HG03196 (cell line): ENCODE measurements around the gene LMAN1.

Source experiments
- ATAC-seq: cut with Tn5 transposase; IDR thresholded peaks from one replicate; pipeline ENCODE4 v1.9.1; 2021; ENCODE audit not compliant: unreplicated experiment

The LMAN1 gene

GRCh38 chr18:59305295-59305694 lies 53.8 kb downstream of the LMAN1 start:
- no peak for ATAC-seq

DNA sequence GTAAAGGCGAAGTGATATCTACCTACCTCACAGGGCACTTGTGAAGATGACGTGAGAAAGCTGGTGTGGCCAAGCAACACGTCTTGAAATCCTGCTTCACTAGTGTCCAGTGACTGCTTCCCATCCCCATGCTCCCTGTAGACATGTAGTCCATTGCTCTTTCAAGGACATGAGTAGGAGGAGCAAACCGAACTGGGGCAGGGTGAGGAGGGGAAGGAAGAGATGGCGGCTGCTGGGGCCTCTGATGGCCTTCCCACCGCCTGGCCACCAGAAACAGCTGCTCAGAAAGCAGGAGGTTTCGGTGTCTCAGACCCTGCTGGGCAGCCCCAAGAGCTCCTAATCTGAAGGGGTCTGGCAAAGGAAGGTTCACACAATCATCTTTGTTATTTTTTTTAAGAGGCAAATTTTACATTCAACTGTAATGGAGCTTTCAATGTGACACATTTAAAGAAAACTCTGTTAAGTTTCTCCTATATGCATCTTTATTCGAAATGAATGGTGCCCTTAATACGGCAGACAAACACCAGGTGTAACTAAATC lies 55.3 kb downstream of the LMAN1 start:
- ATAC-seq, result no peak

DNA sequence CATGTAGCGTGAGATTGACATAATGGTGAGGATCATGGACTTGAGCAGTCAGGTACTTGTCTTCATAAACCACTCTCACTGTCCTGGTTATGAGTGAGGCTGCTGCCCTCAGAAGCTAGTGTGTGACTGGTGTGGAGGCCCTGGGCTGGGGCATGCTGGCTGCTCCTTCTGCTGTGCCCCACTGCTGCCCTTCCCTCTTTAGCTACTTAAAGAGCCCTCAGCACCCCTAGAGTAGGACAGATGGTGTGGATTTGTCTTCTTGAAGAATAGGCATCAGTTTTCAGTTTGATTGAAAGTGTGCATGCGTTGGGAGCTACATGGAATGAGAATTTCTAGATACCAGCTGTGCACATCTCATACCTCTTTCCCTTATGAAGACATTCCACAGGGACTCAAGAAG lies 56.1 kb downstream of the LMAN1 start:
- no peak for ATAC-seq

- no peak for ATAC-seq
Measured at GRCh38 chr18:59301929-59302328, 57.1 kb downstream of the LMAN1 start.

DNA sequence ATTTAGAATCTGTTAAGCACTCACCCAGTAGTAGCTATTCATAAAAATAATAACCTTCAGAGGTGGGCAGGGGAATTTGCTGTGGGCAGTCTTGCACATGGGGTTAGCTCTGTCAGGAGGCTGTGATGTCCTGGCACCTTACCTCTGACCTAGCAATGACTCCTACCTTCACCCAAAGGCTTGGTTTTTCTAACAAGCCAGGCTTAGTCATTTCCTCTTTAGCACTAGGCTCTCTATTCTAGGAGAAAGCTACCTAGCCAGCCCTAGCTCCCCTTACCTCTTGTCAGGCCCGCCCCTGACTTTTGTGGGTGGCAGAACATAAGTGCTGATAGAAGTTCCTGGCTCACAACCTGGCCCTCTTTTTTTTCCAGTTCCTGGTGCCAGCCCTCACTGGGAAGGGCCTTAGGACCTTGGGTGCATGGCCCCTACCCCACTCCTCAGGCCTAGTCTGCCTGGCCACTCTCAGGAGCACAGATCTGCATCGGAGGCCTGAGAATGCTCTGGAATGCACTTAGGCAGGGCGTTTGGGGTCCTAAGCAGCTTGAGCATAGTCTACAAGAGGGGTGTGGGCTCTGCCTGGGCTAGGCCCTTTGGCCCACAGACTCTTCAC lies 58.3 kb downstream of the LMAN1 start:
- ATAC-seq, result no peak

GRCh38 chr18:59298871-59299270 lies 60.2 kb downstream of the LMAN1 start:
- no peak for ATAC-seq

DNA sequence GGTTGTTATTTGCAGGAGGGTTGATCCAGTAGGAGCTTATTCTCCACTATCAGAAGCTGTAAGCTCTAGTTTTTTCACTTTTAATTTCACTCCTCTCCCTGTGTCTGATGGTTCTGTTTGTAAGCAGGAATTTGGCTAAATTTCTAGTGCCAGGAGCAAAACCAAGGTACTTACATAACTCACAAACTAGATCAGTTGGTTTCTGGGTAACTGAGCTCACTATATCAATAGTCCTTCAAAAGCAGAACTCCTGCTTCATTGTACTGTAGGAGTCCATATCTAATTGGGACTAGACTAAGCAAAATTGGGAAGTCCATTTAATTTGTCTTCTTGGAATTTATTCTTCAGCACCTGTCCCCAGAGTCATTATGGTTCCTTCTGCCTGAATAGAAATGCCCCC lies 65.7 kb downstream of the LMAN1 start:
- ATAC-seq, result no peak

DNA sequence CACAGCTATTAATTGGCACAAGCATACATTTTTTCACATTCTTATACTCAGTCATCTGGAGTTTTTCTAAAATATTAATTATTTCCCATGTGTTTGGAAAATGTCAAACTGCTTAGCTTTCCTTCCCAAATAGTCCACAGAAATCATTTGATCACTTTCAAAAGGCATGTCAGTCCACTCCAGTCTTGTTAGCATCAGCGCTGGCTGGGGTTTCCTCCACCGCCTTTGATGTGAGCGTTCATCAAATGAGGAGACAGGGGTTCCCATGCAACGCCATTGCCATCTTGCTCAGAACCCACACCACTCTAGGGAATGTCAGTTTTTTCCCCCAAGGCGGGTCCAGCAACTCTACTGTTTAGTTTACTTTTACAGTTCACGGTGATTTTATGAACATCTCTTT lies 72.7 kb downstream of the LMAN1 start:
- ATAC-seq, result no peak

GRCh38 chr18:59282341-59282740 lies 76.7 kb downstream of the LMAN1 start:
- ATAC-seq, result no peak

- ATAC-seq, result no peak
Measured at GRCh38 chr18:59279722-59280121, 79.3 kb downstream of the LMAN1 start.

- no peak for ATAC-seq
Measured at GRCh38 chr18:59279193-59279592, 79.9 kb downstream of the LMAN1 start.

DNA sequence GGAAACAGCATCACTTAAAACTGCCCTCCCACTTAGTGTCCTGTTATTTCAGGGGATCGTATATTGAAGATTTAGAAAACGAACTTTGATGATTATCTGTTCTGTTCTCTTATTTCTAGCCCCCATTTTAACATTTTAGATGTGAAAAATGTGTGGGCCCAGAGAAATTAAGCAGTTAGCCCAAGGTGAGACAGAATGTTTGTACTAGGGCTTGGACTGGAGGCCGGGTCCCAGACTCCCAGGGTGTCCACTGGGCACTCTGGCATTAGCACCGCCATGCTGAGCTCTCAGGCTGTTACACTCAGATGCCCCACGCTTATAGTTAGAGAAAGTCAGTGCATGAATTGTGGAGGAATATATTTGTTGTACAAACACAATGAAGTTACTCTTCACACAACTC lies 80.3 kb downstream of the LMAN1 start:
- ATAC-seq, result no peak
